A549 (cell line): ENCODE results near the gene ADARB2.

Source experiments
- BHLHE40 ChIP-seq: IDR thresholded peaks from 2 replicates; pipeline ENCODE4 v1.6.1; 2012; ENCODE audit warnings: low read depth, low read length, inconsistent platforms
- CEBPB ChIP-seq, 2 experiments: fragments of >200 bp in 1 of 2; sonication (Bioruptor Twin) in 1 of 2; formaldehyde crosslinking in 1 of 2; IDR thresholded peaks; 2 replicates each; pipeline ENCODE4 v1.6.1; 2012 to 2016
- CTCF ChIP-seq: fragments of >200 bp; sonication (Bioruptor Twin); formaldehyde crosslinking; IDR thresholded peaks from 3 replicates; pipeline ENCODE4 v1.5.1; 2016
- GATA3 ChIP-seq: IDR thresholded peaks from 2 replicates; pipeline ENCODE4 v1.6.1; 2012; ENCODE audit warnings: borderline replicate concordance
- RFX5 ChIP-seq: fragments of 450-650 bp; IDR thresholded peaks from 2 replicates; pipeline ENCODE4 v1.7.1; 2014; ENCODE audit warnings: antibody characterized with exemption, mild to moderate bottlenecking, moderate library complexity

- TF ChIP-seq BHLHE40 (no peak), GATA3 (no peak), CEBPB (IDR thresholded peaks at IDR 0.05) (no peak), CTCF (no peak), RFX5 (no peak)
These were observed 175.5 kb downstream of the ADARB2 start for GRCh38 chr10:1561731-1562337.
